ENCODE data around the gene TMEM145.

GRCh38 chr19:42274065-42274682 is 38.9 kb upstream of the TMEM145 start:
- TF ChIP-seq CTCF (IDR thresholded peaks at IDR 0.05; ENCODE audit: low read depth, low read length, poor library complexity, severe bottlenecking), result no peak
- no peak for TF ChIP-seq EZH2phosphoT487 (IDR thresholded peaks at IDR 0.05; ENCODE audit: borderline replicate concordance, low read length)
